Measurements from ENCODE around the gene GPR132.
A peak's percentile ranks its signal among the peaks of the same experiment; 100 is the strongest.
"Not testable (repeated sequence)": the region's sequence is repeated elsewhere in the genome, so short reads cannot be mapped to it uniquely, and the experiment has no call there.

The GPR132 gene

GRCh38 chr14:105091054-105091516 lies 25.9 kb upstream of the GPR132 start:
- peak; percentile 32 for DNase-seq

- peak; percentile 89 for DNase-seq
Observed at GRCh38 chr14:105090493-105091053, 25.3 kb upstream of the GPR132 start.

GRCh38 chr14:105089746-105090492 lies 24.7 kb upstream of the GPR132 start:
- DNase-seq = no peak

- peak; percentile 16 for DNase-seq
Observed at GRCh38 chr14:105088812-105089745, 23.8 kb upstream of the GPR132 start.

GRCh38 chr14:105087963-105088811 lies 23.0 kb upstream of the GPR132 start:
- peak; percentile 52 for DNase-seq

- DNase-seq = peak; percentile 64
Observed at GRCh38 chr14:105087308-105087962, 22.2 kb upstream of the GPR132 start.

- DNase-seq = peak; percentile 89
Observed at GRCh38 chr14:105086833-105087307, 21.6 kb upstream of the GPR132 start.

GRCh38 chr14:105085766-105086165 lies 20.5 kb upstream of the GPR132 start:
- no peak for DNase-seq

- DNase-seq = no peak
Observed at GRCh38 chr14:105084741-105085571, 19.7 kb upstream of the GPR132 start.

GRCh38 chr14:105083926-105084685 lies 18.9 kb upstream of the GPR132 start:
- no peak for DNase-seq

- no peak for DNase-seq
Observed at GRCh38 chr14:105082703-105083102, 17.5 kb upstream of the GPR132 start.

GRCh38 chr14:105081473-105081872 lies 16.2 kb upstream of the GPR132 start:
- not testable (repeated sequence) for DNase-seq

GRCh38 chr14:105080161-105080560 lies 14.9 kb upstream of the GPR132 start:
- no peak for DNase-seq

GRCh38 chr14:105078294-105078693 lies 13.1 kb upstream of the GPR132 start:
- DNase-seq = no peak

GRCh38 chr14:105077649-105077995 lies 12.4 kb upstream of the GPR132 start:
- no peak for DNase-seq

GRCh38 chr14:105076805-105077648 lies 11.8 kb upstream of the GPR132 start:
- DNase-seq = no peak

GRCh38 chr14:105076296-105076804 lies 11.1 kb upstream of the GPR132 start:
- no peak for DNase-seq

GRCh38 chr14:105075379-105076295 lies 10.4 kb upstream of the GPR132 start:
- DNase-seq = peak; percentile 73
